ENCODE data around the gene AICDA.

The AICDA gene

DNA sequence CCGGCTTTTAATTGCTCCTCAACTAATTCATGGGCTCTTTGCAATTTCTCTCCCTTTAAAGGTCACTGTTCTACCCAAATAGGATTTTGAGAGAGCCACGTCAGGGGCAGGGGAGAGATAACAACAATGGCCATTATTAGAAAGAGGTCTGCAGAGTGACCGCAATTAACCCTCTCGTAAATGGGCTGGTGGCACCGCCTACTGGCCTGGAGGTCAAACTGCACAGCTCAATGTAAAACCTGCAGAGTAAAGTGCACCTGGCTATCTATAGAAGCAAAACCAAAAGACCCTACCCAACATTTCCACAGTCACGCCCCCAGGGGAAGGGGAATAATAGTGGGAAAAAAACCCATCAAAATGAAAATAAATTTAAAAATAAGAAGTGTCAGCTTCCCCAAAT is 50.3 kb downstream of the AICDA start:
- Histone ChIP-seq H3K9me2 (replicated peaks; ENCODE audit: control insufficient read depth, low read length) (no peaks in the 10 kb centered on the region), H3K36me3 (ENCODE audit: control insufficient read depth, low read length) (no peaks in the 10 kb centered on the region), H3K27ac (ENCODE audit: low read depth, low read length) (no peak overlapping the region), H3K4me3 (ENCODE audit: low read length) (no peak overlapping the region), H4K20me1 (ENCODE audit: control insufficient read depth, insufficient read depth, low read depth, low read length) (no peaks in the 10 kb centered on the region), H3K4me2 (ENCODE audit: low read length) (no peak overlapping the region), H3K4me1 (ENCODE audit: control insufficient read depth, low read length) (no peaks in the 10 kb centered on the region), H3K79me2 (ENCODE audit: control insufficient read depth, low read length) (no peaks in the 10 kb centered on the region), H3K27me3 (ENCODE audit: control insufficient read depth, low read length) (no peaks in the 10 kb centered on the region), H3K9me3 (ENCODE audit: control insufficient read depth, insufficient read depth, low read length) (peaks cover 13% of the 10 kb centered on the region; the same call in 1 of the 2 replicates), H3F3A (ENCODE audit: control insufficient read depth, insufficient read depth) (no peaks in the 10 kb centered on the region)
- peak; percentile 45 for TF ChIP-seq CTCF (IDR thresholded peaks at IDR 0.05; ENCODE audit: low read depth, low read length, poor library complexity, severe bottlenecking)
- TF ChIP-seq EZH2phosphoT487 (IDR thresholded peaks at IDR 0.05; ENCODE audit: borderline replicate concordance, low read length): no peak

- Histone ChIP-seq H3K4me2 (ENCODE audit: low read length) (no peak overlapping the region), H4K20me1 (ENCODE audit: control insufficient read depth, insufficient read depth, low read depth, low read length) (no peaks in the 10 kb centered on the region), H3K27ac (ENCODE audit: low read depth, low read length) (no peak overlapping the region), H3K4me3 (ENCODE audit: low read length) (no peak overlapping the region), H3K79me2 (ENCODE audit: control insufficient read depth, low read length) (no peaks in the 10 kb centered on the region), H3F3A (ENCODE audit: control insufficient read depth, insufficient read depth) (no peaks in the 10 kb centered on the region), H3K36me3 (ENCODE audit: control insufficient read depth, low read length) (no peaks in the 10 kb centered on the region), H3K9me3 (ENCODE audit: control insufficient read depth, insufficient read depth, low read length) (peaks cover 6% of the 10 kb centered on the region; the same call in 1 of the 2 replicates), H3K9me2 (replicated peaks; ENCODE audit: control insufficient read depth, low read length) (no peaks in the 10 kb centered on the region), H3K4me1 (ENCODE audit: control insufficient read depth, low read length) (no peaks in the 10 kb centered on the region), H3K27me3 (ENCODE audit: control insufficient read depth, low read length) (no peaks in the 10 kb centered on the region)
- TF ChIP-seq EZH2phosphoT487 (IDR thresholded peaks at IDR 0.05; ENCODE audit: borderline replicate concordance, low read length): no peak
- no peak for TF ChIP-seq CTCF (IDR thresholded peaks at IDR 0.05; ENCODE audit: low read depth, low read length, poor library complexity, severe bottlenecking)
These were observed 51.6 kb downstream of the AICDA start for GRCh38 chr12:8561011-8561410.

DNA sequence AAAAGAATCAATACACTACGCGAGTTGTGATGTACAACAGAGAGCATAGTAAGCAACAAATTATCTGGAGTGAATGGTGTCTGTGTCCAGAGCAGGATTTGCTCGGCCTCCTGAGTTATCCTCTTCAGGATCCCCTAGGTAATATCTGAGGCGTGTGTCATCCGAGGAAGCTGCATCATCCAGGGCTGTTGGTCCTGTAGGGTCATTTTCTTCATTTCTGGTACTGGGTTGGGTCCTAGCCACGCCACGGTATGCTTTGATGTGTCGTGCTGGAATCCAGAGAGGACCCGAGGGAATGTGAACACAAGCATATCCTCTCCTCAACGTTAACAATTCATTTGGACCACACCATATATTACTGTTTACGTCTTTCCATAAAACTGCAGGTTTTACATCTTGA is 53.0 kb downstream of the AICDA start:
- H3K4me2 ChIP-seq (ENCODE audit: low read length): no peak overlapping the region
- no peaks in the 10 kb centered on the region for H3K36me3 ChIP-seq (ENCODE audit: control insufficient read depth, low read length)
- no peaks in the 10 kb centered on the region for H3K9me2 ChIP-seq (replicated peaks; ENCODE audit: control insufficient read depth, low read length)
- H3F3A ChIP-seq (ENCODE audit: control insufficient read depth, insufficient read depth): no peaks in the 10 kb centered on the region
- no peaks in the 10 kb centered on the region for H4K20me1 ChIP-seq (ENCODE audit: control insufficient read depth, insufficient read depth, low read depth, low read length)
- H3K27ac ChIP-seq (ENCODE audit: low read depth, low read length): no peak overlapping the region
- H3K27me3 ChIP-seq (ENCODE audit: control insufficient read depth, low read length): no peaks in the 10 kb centered on the region
- TF ChIP-seq CTCF (IDR thresholded peaks at IDR 0.05; ENCODE audit: low read depth, low read length, poor library complexity, severe bottlenecking) (no peak), EZH2phosphoT487 (IDR thresholded peaks at IDR 0.05; ENCODE audit: borderline replicate concordance, low read length) (no peak)
- no peak overlapping the region for H3K4me3 ChIP-seq (ENCODE audit: low read length)
- no peaks in the 10 kb centered on the region for H3K4me1 ChIP-seq (ENCODE audit: control insufficient read depth, low read length)
- no peaks in the 10 kb centered on the region for H3K79me2 ChIP-seq (ENCODE audit: control insufficient read depth, low read length)
- peaks cover 6% of the 10 kb centered on the region; the same call in 1 of the 2 replicates for H3K9me3 ChIP-seq (ENCODE audit: control insufficient read depth, insufficient read depth, low read length)

Measured in DOHH2 (cell line).